ENCODE results near the gene DNAH17. TPM values are rescaled to one million over a fixed set of nuclear protein-coding genes. Genes with fewer than 3 reads are reported as not detected.

Gene DNAH17
- polyA plus RNA-seq, 3 donors = 0.01 to 0.51 (median 0.11) TPM

DNA sequence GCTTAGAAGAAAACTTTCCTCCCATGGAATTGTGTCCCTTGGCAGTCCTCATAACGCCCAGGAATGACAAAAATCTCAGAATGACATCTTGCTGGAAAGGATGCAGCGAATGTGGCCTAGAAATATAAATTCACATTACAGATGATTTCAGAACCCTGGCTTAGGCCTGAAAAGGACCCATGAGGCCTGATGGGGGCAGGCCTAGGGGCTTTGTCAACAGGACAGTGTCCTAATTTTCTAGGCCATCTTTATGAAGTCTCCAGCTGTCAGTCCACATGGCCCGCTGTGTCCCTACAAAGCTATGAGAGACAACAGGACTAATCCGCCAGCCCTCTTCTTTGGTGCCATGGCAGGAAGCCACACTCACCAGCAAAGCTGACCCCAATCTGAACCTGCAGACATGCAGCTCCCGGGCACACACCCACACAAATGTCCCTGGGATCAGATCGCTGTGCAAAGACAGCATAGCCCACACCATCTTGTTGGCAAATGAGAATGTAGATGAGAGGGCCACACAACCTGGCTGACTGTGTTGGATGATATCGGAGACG, 40.4 kb upstream of the DNAH17 start:
- 100% methylated on average over 5 of the region's 8 CpGs for WGBS (ENCODE audit: insufficient coverage)
- Histone ChIP-seq H3K79me2 (ENCODE audit: insufficient read depth, low read length) (no peaks in the 10 kb centered on the region), H3K36me3 (replicated peaks in 1 of 2; ENCODE audit: control insufficient read depth in 1 of 2, insufficient read depth in 2 of 2, low read length in 2 of 2) (no peaks in the 10 kb centered on the region), H4K20me1 (ENCODE audit: insufficient read depth, low read length) (no peaks in the 10 kb centered on the region), H3K27ac (ENCODE audit: low read depth in 1 of 2, low read length in 2 of 2) (no peak overlapping the region), H2AFZ (ENCODE audit: insufficient read depth, low read depth, low read length, poor library complexity, severe bottlenecking) (no peak overlapping the region), H3K27me3 (ENCODE audit: control insufficient read depth in 2 of 2, insufficient read depth in 2 of 2, low read length in 2 of 2) (no peaks in the 10 kb centered on the region), H3K4me3 (replicated peaks in 1 of 3; ENCODE audit: low read depth in 2 of 3, low read length in 3 of 3) (no peak overlapping the region), H3K4me1 (ENCODE audit: control insufficient read depth in 1 of 2, insufficient read depth in 2 of 2, low read length in 2 of 2) (peaks cover 9 to 12% of the 10 kb centered on the region in 2 donors), H3K4me2 (replicated peaks; ENCODE audit: extremely low read depth, low read length, poor library complexity, severe bottlenecking) (no peak overlapping the region), H3K9ac (ENCODE audit: insufficient read depth, low read length, poor library complexity, severe bottlenecking) (no peak overlapping the region), H3K9me3 (replicated peaks in 1 of 2; ENCODE audit: control insufficient read depth in 1 of 2, insufficient read depth in 1 of 2, low read length in 2 of 2) (no peaks in the 10 kb centered on the region)
- no peak for DNase-seq
- TF ChIP-seq, protein P1, sequence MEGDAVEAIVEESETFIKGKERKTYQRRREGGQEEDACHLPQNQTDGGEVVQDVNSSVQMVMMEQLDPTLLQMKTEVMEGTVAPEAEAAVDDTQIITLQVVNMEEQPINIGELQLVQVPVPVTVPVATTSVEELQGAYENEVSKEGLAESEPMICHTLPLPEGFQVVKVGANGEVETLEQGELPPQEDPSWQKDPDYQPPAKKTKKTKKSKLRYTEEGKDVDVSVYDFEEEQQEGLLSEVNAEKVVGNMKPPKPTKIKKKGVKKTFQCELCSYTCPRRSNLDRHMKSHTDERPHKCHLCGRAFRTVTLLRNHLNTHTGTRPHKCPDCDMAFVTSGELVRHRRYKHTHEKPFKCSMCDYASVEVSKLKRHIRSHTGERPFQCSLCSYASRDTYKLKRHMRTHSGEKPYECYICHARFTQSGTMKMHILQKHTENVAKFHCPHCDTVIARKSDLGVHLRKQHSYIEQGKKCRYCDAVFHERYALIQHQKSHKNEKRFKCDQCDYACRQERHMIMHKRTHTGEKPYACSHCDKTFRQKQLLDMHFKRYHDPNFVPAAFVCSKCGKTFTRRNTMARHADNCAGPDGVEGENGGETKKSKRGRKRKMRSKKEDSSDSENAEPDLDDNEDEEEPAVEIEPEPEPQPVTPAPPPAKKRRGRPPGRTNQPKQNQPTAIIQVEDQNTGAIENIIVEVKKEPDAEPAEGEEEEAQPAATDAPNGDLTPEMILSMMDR (IDR thresholded peaks at IDR 0.05) = no peak
- no peaks in the 10 kb centered on the region for H3K36me3 Mint-ChIP-seq
- no peak overlapping the region for H3K4me3 Mint-ChIP-seq
- H3K27ac Mint-ChIP-seq = no peak overlapping the region
- intact Hi-C loops (cut with micrococcal nuclease) = no loop called here
- H3K27me3 Mint-ChIP-seq (ENCODE audit: low read depth in 3 of 3) = peaks cover 2 to 5% (median 4%) of the 10 kb centered on the region in 3 donors
- H3K4me1 Mint-ChIP-seq = peaks cover 15% of the 10 kb centered on the region
- peaks cover 0 to 8% (median 3%) of the 10 kb centered on the region in 7 donors for H3K9me3 Mint-ChIP-seq

GRCh38 chr17:78616946-78617345, 39.8 kb upstream of the DNAH17 start:
- Histone ChIP-seq H3K4me1 (ENCODE audit: control insufficient read depth in 1 of 2, insufficient read depth in 2 of 2, low read length in 2 of 2) (peaks cover 9 to 12% of the 10 kb centered on the region in 2 donors), H3K9me3 (replicated peaks in 1 of 2; ENCODE audit: control insufficient read depth in 1 of 2, insufficient read depth in 1 of 2, low read length in 2 of 2) (no peaks in the 10 kb centered on the region), H3K4me2 (replicated peaks; ENCODE audit: extremely low read depth, low read length, poor library complexity, severe bottlenecking) (no peak overlapping the region), H3K27me3 (ENCODE audit: control insufficient read depth in 2 of 2, insufficient read depth in 2 of 2, low read length in 2 of 2) (no peaks in the 10 kb centered on the region), H3K4me3 (replicated peaks in 1 of 3; ENCODE audit: low read depth in 2 of 3, low read length in 3 of 3) (no peak overlapping the region), H3K79me2 (ENCODE audit: insufficient read depth, low read length) (no peaks in the 10 kb centered on the region), H3K9ac (ENCODE audit: insufficient read depth, low read length, poor library complexity, severe bottlenecking) (no peak overlapping the region), H3K27ac (ENCODE audit: low read depth in 1 of 2, low read length in 2 of 2) (no peak overlapping the region), H4K20me1 (ENCODE audit: insufficient read depth, low read length) (no peaks in the 10 kb centered on the region), H2AFZ (ENCODE audit: insufficient read depth, low read depth, low read length, poor library complexity, severe bottlenecking) (no peak overlapping the region), H3K36me3 (replicated peaks in 1 of 2; ENCODE audit: control insufficient read depth in 1 of 2, insufficient read depth in 2 of 2, low read length in 2 of 2) (no peaks in the 10 kb centered on the region)
- peaks cover 0 to 8% (median 3%) of the 10 kb centered on the region in 7 donors for H3K9me3 Mint-ChIP-seq
- H3K36me3 Mint-ChIP-seq = no peaks in the 10 kb centered on the region
- intact Hi-C loops (cut with micrococcal nuclease) = no loop called here
- H3K27me3 Mint-ChIP-seq (ENCODE audit: low read depth in 3 of 3) = peaks cover 1 to 6% (median 3%) of the 10 kb centered on the region in 3 donors
- 98% methylated on average over 13 of the region's 13 CpGs for WGBS (ENCODE audit: insufficient coverage)
- TF ChIP-seq, protein P1 (IDR thresholded peaks at IDR 0.05) = no peak
- H3K4me3 Mint-ChIP-seq = no peak overlapping the region
- H3K27ac Mint-ChIP-seq = peak overlapping the region in 1 of 7 donors; percentile 1
- DNase-seq = no peak
- peaks cover 15% of the 10 kb centered on the region for H3K4me1 Mint-ChIP-seq

Measured in CD14-positive monocyte (primary cell).